Esophagus (tissue), 2 donors: ENCODE results near the gene RAB6D. TPM values are rescaled to one million over a fixed set of nuclear protein-coding genes. Genes with fewer than 3 reads are reported as not detected.
"Not testable (repeated sequence)": the region's sequence is repeated elsewhere in the genome, so short reads cannot be mapped to it uniquely, and the experiment has no call there.

ENCODE experiments used
- H3K27ac ChIP-seq, 2 donors: one replicate each; pipeline ENCODE4 v1.5.1; 2013; ENCODE audit warnings: low read depth in 2 of 2, mild to moderate bottlenecking in 2 of 2, inconsistent platforms in 1 of 2, low read length in 1 of 2, moderate library complexity in 1 of 2
- H3K27me3 ChIP-seq, 2 donors: one replicate each; pipeline ENCODE4 v1.6.1; 2013; ENCODE audit warnings: low read length in 2 of 2, control low read depth in 1 of 2, mild to moderate bottlenecking in 1 of 2; ENCODE audit not compliant: insufficient read depth in 2 of 2, control insufficient read depth in 1 of 2
- H3K36me3 ChIP-seq, 2 donors: one replicate each; pipeline ENCODE4 v1.6.1; 2013; ENCODE audit warnings: low read length in 1 of 2; ENCODE audit not compliant: control insufficient read depth in 2 of 2, insufficient read depth in 2 of 2
- H3K4me1 ChIP-seq, 2 donors: one replicate each; pipeline ENCODE4 v1.6.1; 2013; ENCODE audit warnings: low read length in 1 of 2; ENCODE audit not compliant: control insufficient read depth in 2 of 2, insufficient read depth in 2 of 2
- H3K4me3 ChIP-seq, 2 donors: one replicate each; pipeline ENCODE4 v1.5.1; 2013; ENCODE audit warnings: low read length in 2 of 2, mild to moderate bottlenecking in 2 of 2, low read depth in 1 of 2, moderate library complexity in 1 of 2
- H3K9me3 ChIP-seq, 2 donors: one replicate each; pipeline ENCODE4 v1.6.1; 2013; ENCODE audit warnings: mild to moderate bottlenecking in 2 of 2, low read depth in 1 of 2, low read length in 1 of 2, moderate library complexity in 1 of 2; ENCODE audit not compliant: control insufficient read depth in 2 of 2, insufficient read depth in 1 of 2
- WGBS, 2 donors: extraction: QIAGEN DNeasy Blood & Tissue Kit; methylation state at CpG; one replicate each; pipeline ENCODE4 v1.1.7; 2013; 5-methylcytosine and 5-hydroxymethylcytosine counted together
- polyA plus RNA-seq, 2 donors: library from polyadenylated mRNA; stranded (reverse); fragments of 200-250 nt; gene quantifications; one replicate each; pipeline ENCODE4 v1.2.3, GENCODE V29; 2013
- donor health status: healthy with polysubstance abuse.
- donor health status: Bipolar disorder and iron deficiency.

The RAB6D gene
- polyA plus RNA-seq = under 1 TPM in 1 of 2 donors, not detected in 1; 0.02 TPM

DNA sequence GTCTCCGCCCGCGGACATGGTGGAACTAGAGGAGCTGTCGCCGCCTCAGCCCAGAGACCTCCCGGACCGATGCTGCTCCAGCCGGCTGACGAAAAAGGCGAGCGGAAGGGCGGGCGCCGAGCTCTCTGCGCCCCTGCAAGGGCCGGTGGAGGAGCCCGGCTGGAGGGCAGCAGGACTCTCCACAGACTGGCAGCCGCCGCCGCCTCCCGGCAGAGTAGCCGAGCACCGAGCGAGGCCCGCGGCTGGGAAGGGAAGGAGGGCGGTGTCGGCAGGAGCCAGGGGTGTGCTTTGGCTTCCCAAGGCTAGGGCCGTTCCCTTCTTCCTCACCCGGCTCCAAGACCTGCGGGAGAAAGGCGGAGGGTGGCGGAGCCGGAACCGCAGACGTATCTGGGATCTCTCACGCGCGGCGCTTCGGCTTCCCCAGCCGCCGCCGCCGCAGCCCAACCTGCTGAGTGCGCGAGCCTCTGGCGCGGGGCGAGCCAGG lies at the start of gene RAB6D:
Gene RAB6D (minus strand): TSS at position 466 of the 484 bp plus-strand sequence. CDS start 448 bp downstream, at position 18.
- not testable (repeated sequence) for H3K4me1 ChIP-seq, H3K27me3 ChIP-seq, H3K36me3 ChIP-seq, H3K9me3 ChIP-seq
- Histone ChIP-seq H3K4me3 (peak within 1 kb of the TSS in 1 of 2 donors; percentile 31), H3K27ac (peak within 1 kb of the TSS in 1 of 2 donors; percentile 7)
- WGBS, 2 donors = 1 to 3% methylated on average over 34 to 42 of the region's 50 CpGs

GRCh38 chr2:131413148-131413747 lies 49.3 kb upstream of the RAB6D start:
- no peaks in the 10 kb centered on the region for H3K4me1 ChIP-seq
- H3K27me3 ChIP-seq = no peaks in the 10 kb centered on the region
- no peaks in the 10 kb centered on the region for H3K9me3 ChIP-seq
- H3K4me3 ChIP-seq = no peak overlapping the region
- H3K27ac ChIP-seq = no peak overlapping the region
- 1% methylated on average over 7 of the region's 7 CpGs for WGBS, 2 donors
- H3K36me3 ChIP-seq = no peaks in the 10 kb centered on the region

- WGBS, 2 donors = 77 to 78% methylated on average over 2 of the region's 2 CpGs
- H3K27ac ChIP-seq = no peak overlapping the region
- no peaks in the 10 kb centered on the region for H3K36me3 ChIP-seq
- H3K27me3 ChIP-seq = no peaks in the 10 kb centered on the region
- H3K4me3 ChIP-seq = no peak overlapping the region
- H3K9me3 ChIP-seq = no peaks in the 10 kb centered on the region
- no peaks in the 10 kb centered on the region for H3K4me1 ChIP-seq
Observed at GRCh38 chr2:131410173-131410572, 46.2 kb upstream of the RAB6D start.

DNA sequence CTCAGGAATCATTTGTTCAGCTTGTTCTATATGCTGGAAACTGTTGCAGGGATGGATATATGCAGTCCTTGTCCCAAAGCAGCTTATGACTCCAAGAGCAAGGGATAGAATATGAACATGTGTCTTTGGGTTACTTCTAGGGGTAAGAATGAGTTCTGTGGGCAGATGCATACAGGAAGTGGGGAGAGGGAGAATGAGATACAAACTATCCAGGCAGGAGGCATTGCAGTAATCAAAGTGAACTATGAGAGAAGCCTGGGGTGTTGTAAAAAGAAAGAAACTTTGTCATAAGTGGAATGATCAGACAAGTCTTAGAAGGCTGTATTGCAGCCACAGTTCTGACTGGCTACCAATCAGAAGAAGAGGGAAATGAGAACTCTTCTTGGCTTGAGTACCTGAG lies 44.8 kb upstream of the RAB6D start:
- Histone ChIP-seq H3K27me3 (no peaks in the 10 kb centered on the region), H3K4me1 (no peaks in the 10 kb centered on the region), H3K36me3 (no peaks in the 10 kb centered on the region), H3K9me3 (no peaks in the 10 kb centered on the region), H3K4me3 (no peak overlapping the region), H3K27ac (no peak overlapping the region)

DNA sequence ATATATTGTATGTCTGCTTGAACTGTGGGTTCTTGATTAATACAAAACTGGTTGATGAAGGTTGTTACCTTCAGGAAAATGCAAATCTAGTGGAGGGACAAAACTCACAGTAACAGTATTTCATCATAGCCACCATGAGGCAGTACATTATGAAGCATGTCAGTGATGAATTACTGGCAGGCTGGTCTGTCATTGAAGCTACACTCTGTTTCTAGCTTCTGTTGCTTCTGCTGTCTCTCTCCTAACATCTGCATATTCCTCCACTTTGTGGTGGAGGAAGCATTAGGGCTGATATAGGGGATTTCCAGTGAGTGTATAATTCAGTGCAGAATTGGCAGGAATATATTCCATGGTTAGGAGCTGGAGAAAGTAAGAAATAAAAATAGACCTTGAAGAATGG lies 44.2 kb upstream of the RAB6D start:
- H3K4me3 ChIP-seq = no peak overlapping the region
- no peaks in the 10 kb centered on the region for H3K27me3 ChIP-seq
- H3K4me1 ChIP-seq = no peaks in the 10 kb centered on the region
- no peaks in the 10 kb centered on the region for H3K36me3 ChIP-seq
- H3K9me3 ChIP-seq = no peaks in the 10 kb centered on the region
- no peak overlapping the region for H3K27ac ChIP-seq

DNA sequence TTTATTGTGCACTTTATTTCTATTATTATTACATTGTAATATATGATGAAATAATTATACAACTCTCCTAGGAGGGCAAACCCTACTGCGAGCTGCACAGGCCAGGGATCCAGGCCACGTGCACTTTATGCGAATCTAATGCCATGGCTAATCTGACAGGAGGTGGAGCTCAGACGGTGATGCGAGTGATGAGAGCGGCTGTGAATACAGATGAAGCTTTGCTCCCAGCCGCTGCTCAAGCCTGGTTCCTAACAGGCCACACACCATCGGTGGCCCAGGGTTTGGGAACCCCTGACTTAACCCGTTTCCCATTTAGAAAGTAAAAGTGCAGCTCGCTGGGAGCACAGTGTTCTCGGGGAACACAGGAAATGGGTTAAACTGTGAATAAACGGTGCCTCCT lies 40.8 kb upstream of the RAB6D start:
- no peaks in the 10 kb centered on the region for H3K9me3 ChIP-seq
- H3K4me1 ChIP-seq = no peaks in the 10 kb centered on the region
- no peaks in the 10 kb centered on the region for H3K27me3 ChIP-seq
- H3K27ac ChIP-seq = no peak overlapping the region
- no peaks in the 10 kb centered on the region for H3K36me3 ChIP-seq
- no peak overlapping the region for H3K4me3 ChIP-seq
- 80 to 81% methylated on average over 12 of the region's 12 CpGs for WGBS, 2 donors

DNA sequence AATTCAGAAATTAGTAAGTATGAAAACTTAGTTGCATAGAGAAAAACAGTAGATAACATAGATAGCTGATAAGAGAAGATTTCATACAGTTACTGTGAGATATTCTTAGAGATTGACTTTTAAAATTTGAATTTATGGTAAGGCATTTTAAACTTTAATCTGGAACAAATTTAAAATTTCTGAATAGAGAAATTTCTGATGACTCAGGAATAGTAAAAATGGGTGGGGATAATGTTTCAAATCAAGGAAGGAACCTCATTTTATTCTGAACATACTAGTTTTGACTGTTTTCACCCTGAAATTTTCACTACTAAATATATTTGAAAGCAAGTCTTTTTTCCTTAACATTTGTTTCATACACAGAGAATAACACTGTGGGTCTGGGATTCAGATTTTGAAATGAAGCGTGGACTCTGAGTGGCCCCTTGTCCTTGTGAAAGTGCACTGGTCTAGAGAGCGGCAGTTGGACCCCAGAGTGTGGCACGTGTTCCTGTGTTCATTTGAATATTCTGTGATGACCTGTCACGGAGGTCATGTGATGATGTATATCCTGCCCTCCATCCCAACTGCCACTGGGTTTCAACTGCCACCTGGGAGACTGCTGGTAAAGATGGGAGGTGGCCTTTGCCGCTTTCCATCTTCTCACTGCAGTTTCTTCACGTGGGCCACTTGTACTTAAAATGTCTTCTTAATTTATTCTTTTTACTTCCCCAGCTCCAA lies 38.5 kb upstream of the RAB6D start:
- Histone ChIP-seq H3K9me3 (no peaks in the 10 kb centered on the region), H3K27ac (no peak overlapping the region), H3K36me3 (no peaks in the 10 kb centered on the region), H3K4me3 (no peak overlapping the region), H3K27me3 (no peaks in the 10 kb centered on the region), H3K4me1 (no peaks in the 10 kb centered on the region)
- 76 to 79% methylated on average over 6 of the region's 6 CpGs for WGBS, 2 donors

DNA sequence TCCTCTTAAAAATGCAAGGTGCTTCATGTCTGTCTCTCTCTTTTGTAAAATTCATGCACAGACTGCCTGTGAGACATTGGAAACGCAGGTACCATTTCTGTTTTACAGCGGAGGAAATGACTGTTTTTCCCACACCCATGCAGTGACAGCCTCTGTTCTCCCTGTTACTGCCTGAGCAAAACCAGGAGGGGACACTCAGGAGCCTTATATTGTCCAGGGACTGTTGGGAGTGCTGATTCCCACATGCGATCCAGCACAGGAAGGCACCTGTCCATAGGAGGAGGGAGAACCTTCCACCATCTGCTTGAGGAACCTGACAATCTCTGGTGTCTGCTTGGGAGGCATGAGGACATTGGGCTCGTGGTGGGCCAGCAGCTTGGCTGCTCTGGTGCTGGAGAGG lies 36.9 kb upstream of the RAB6D start:
- no peaks in the 10 kb centered on the region for H3K4me1 ChIP-seq
- H3K4me3 ChIP-seq = no peak overlapping the region
- H3K27me3 ChIP-seq = no peaks in the 10 kb centered on the region
- no peaks in the 10 kb centered on the region for H3K9me3 ChIP-seq
- no peaks in the 10 kb centered on the region for H3K36me3 ChIP-seq
- H3K27ac ChIP-seq = no peak overlapping the region
- WGBS, 2 donors = 63 to 71% methylated on average over 4 of the region's 4 CpGs

- H3K27me3 ChIP-seq, H3K4me1 ChIP-seq, H3K9me3 ChIP-seq, H3K36me3 ChIP-seq, H3K27ac ChIP-seq, H3K4me3 ChIP-seq: not testable (repeated sequence)
- 81 to 87% methylated on average over 4 of the region's 4 CpGs for WGBS, 2 donors
Observed at GRCh38 chr2:131400441-131400840, 36.5 kb upstream of the RAB6D start.

GRCh38 chr2:131396209-131396608 lies 32.2 kb upstream of the RAB6D start:
- not testable (repeated sequence) for H3K4me3 ChIP-seq, H3K9me3 ChIP-seq, H3K27ac ChIP-seq, H3K36me3 ChIP-seq, H3K27me3 ChIP-seq, H3K4me1 ChIP-seq
- WGBS, 2 donors = 67 to 74% methylated on average over 1 of the region's 1 CpG
